Liver (tissue), 3 donors: Measurements from ENCODE around the gene CUEDC1.

ENCODE experiments used
- RAD21 ChIP-seq, 2 donors: IDR thresholded peaks; 2 replicates each; pipeline ENCODE4 v1.6.1; 2016; ENCODE audit warnings: antibody characterized with exemption in 2 of 2, mild to moderate bottlenecking in 2 of 2
- TF ChIP-seq, protein P1 (sequence below): fragments of 150-350 bp; IDR thresholded peaks from 2 replicates; pipeline ENCODE4 v1.5.1; 2017; ENCODE audit warnings: improper control_type of control experiment, low read depth, low read length; ENCODE audit not compliant: missing input control
- TF ChIP-seq, protein P2 (sequence below): IDR thresholded peaks from 2 replicates; pipeline ENCODE4 v1.6.1; 2016; ENCODE audit warnings: antibody characterized with exemption
- donor health status: healthy.
- donor health status: healthy.

DNA sequence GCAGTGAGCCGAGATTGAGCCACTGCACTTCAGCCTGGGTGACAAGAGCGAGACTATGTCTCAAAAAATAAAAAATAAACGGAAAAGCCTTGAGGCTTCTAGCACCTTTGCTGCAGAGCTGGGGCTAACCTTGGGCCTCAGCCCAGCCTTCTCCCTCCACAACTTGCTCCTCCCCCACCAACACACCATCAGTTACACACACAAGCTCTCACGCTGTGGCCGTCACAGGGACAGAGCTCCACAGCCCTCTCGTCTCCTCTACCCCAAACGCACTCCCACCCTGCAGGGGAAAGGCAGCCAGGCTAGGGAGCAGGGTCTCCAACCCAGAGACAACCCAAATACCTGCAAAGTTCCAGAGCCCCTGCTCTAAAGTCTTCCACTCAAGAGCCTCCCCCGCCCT is 83.3 kb downstream of the CUEDC1 start:
- no peak for TF ChIP-seq RAD21 (IDR thresholded peaks at IDR 0.05)
- TF ChIP-seq, protein P1, sequence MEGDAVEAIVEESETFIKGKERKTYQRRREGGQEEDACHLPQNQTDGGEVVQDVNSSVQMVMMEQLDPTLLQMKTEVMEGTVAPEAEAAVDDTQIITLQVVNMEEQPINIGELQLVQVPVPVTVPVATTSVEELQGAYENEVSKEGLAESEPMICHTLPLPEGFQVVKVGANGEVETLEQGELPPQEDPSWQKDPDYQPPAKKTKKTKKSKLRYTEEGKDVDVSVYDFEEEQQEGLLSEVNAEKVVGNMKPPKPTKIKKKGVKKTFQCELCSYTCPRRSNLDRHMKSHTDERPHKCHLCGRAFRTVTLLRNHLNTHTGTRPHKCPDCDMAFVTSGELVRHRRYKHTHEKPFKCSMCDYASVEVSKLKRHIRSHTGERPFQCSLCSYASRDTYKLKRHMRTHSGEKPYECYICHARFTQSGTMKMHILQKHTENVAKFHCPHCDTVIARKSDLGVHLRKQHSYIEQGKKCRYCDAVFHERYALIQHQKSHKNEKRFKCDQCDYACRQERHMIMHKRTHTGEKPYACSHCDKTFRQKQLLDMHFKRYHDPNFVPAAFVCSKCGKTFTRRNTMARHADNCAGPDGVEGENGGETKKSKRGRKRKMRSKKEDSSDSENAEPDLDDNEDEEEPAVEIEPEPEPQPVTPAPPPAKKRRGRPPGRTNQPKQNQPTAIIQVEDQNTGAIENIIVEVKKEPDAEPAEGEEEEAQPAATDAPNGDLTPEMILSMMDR: no peak
- TF ChIP-seq, protein P2, sequence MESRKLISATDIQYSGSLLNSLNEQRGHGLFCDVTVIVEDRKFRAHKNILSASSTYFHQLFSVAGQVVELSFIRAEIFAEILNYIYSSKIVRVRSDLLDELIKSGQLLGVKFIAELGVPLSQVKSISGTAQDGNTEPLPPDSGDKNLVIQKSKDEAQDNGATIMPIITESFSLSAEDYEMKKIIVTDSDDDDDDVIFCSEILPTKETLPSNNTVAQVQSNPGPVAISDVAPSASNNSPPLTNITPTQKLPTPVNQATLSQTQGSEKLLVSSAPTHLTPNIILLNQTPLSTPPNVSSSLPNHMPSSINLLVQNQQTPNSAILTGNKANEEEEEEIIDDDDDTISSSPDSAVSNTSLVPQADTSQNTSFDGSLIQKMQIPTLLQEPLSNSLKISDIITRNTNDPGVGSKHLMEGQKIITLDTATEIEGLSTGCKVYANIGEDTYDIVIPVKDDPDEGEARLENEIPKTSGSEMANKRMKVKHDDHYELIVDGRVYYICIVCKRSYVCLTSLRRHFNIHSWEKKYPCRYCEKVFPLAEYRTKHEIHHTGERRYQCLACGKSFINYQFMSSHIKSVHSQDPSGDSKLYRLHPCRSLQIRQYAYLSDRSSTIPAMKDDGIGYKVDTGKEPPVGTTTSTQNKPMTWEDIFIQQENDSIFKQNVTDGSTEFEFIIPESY: no peak
